ENCODE measurements around the gene HILPDA. TPM values are rescaled to one million over a fixed set of nuclear protein-coding genes. Genes with fewer than 3 reads are reported as not detected.

Gene HILPDA
- total RNA-seq, 1 donor from 2014 or later, result 17.0 TPM

DNA sequence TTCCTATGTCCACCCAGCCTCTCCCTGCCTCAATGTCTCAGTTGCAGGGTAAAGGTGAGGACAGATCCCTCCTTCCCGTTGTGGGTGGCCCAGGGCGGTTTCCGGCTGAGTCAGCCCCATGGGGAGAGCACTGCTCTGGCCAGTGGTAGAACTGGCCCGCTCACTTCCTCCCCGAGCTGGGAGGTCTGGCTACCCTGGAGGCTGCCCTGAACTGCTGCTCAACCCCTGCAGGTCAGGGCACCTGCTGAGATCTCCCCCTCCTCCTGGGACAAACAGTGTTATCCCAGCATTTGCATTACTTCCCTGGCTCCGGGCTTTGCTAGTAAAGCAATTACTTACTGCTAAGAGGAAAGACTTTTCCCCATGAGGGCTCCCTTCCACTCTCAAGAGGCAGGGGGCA is 24.5 kb upstream of the HILPDA start:
- no peak for ATAC-seq (ENCODE audit: low read depth)
- POLR2A ChIA-PET, result no interaction called here
- H3K36me3 Mint-ChIP-seq (ENCODE audit: low read depth), result no peaks in the 10 kb centered on the region
- no peaks in the 10 kb centered on the region for H3K9me3 Mint-ChIP-seq
- H3K27me3 Mint-ChIP-seq, result peaks cover 5% of the 10 kb centered on the region
- intact Hi-C loops (cut with micrococcal nuclease), result no loop called here
- H3K4me3 Mint-ChIP-seq, result no peak overlapping the region
- no peak for DNase-seq
- CTCF ChIA-PET, result interaction anchor here (11.8 to 14.5 kb wide), 2 partner anchors 24 to 30 kb away, joined by 121 to 442 read pairs; partner anchors contain the start of gene HILPDA
- H3K4me1 Mint-ChIP-seq, result peaks cover 4% of the 10 kb centered on the region
- H3K27ac Mint-ChIP-seq, result no peak overlapping the region
- TF ChIP-seq, protein P1, sequence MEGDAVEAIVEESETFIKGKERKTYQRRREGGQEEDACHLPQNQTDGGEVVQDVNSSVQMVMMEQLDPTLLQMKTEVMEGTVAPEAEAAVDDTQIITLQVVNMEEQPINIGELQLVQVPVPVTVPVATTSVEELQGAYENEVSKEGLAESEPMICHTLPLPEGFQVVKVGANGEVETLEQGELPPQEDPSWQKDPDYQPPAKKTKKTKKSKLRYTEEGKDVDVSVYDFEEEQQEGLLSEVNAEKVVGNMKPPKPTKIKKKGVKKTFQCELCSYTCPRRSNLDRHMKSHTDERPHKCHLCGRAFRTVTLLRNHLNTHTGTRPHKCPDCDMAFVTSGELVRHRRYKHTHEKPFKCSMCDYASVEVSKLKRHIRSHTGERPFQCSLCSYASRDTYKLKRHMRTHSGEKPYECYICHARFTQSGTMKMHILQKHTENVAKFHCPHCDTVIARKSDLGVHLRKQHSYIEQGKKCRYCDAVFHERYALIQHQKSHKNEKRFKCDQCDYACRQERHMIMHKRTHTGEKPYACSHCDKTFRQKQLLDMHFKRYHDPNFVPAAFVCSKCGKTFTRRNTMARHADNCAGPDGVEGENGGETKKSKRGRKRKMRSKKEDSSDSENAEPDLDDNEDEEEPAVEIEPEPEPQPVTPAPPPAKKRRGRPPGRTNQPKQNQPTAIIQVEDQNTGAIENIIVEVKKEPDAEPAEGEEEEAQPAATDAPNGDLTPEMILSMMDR (IDR thresholded peaks at IDR 0.05), result no peak

GRCh38 chr7:128431754-128432153 is 23.9 kb upstream of the HILPDA start:
- Mint-ChIP-seq H3K27ac (no peak overlapping the region), H3K27me3 (peaks cover 5% of the 10 kb centered on the region), H3K4me3 (no peak overlapping the region), H3K4me1 (peaks cover 4% of the 10 kb centered on the region), H3K36me3 (ENCODE audit: low read depth) (no peaks in the 10 kb centered on the region), H3K9me3 (no peaks in the 10 kb centered on the region)
- DNase-seq (no peak), ATAC-seq (ENCODE audit: low read depth) (no peak)
- POLR2A ChIA-PET, result interaction anchor here (1.9 kb wide), 1 partner anchor 24 kb away, joined by 12 read pairs; the partner anchor contains the start of gene HILPDA
- intact Hi-C loops (cut with micrococcal nuclease), result no loop called here
- CTCF ChIA-PET, result interaction anchor here (11.8 to 14.5 kb wide), 2 partner anchors 23 to 29 kb away, joined by 121 to 442 read pairs; partner anchors contain the start of gene HILPDA
- TF ChIP-seq, protein P1 (IDR thresholded peaks at IDR 0.05), result no peak

DNA sequence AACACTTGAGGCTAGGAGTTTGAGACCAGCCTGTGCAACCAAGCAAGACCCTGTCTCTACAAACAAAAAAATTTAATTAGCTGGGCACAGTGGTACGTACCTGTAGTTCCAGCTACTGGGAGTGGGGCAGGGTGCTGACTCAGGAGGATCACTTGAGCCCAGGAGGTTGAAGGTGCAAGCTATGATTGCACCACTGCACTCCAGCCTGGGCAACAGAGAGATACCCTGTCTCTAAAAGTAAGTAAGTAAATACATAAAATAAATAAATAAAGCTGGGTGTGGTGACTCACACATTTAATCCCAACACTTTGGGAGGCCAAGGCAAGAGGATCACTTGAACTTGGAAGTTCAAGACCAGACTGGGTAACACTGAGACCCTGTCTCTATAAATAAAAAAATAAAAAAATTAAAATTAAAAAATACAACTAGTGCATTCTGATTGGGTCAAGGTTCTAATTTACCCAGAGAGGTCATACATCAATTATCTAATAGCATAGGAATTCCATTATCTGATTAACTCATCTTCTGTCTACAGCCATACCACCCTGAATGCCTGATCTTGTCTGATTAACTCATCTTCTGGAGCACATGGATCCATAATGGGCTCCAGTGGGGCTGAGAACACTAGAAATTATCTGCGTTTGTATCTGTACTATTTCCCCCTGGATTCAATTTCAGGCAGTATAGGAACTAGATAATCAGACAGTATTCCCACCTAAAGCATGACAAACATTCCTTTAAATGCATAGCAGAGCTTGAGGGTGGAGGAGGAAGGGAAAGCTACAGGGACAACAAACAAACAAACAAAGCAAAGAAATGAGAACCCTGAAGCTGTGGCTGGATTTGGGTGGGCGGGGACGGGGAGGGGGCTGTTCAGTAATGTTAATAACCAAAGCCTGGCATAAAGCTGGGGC is 21.0 kb upstream of the HILPDA start:
- intact Hi-C loops (cut with micrococcal nuclease), result no loop called here
- POLR2A ChIA-PET, result interaction anchor here (0.5 to 4.8 kb wide), 2 partner anchors 21 to 88 kb away, joined by 3 to 61 read pairs; partner anchors contain the start of gene HILPDA
- H3K9me3 Mint-ChIP-seq, result no peaks in the 10 kb centered on the region
- peaks cover 26% of the 10 kb centered on the region for H3K4me1 Mint-ChIP-seq
- TF ChIP-seq, protein P1 (IDR thresholded peaks at IDR 0.05), result no peak
- H3K4me3 Mint-ChIP-seq, result no peak overlapping the region
- CTCF ChIA-PET, result interaction anchor here (4.3 to 14.5 kb wide), 2 partner anchors 7 to 26 kb away, joined by 28 to 442 read pairs; no protein-coding TSS in a partner anchor
- ATAC-seq (ENCODE audit: low read depth), result no peak
- no peak for DNase-seq
- H3K36me3 Mint-ChIP-seq (ENCODE audit: low read depth), result no peaks in the 10 kb centered on the region
- no peak overlapping the region for H3K27ac Mint-ChIP-seq
- H3K27me3 Mint-ChIP-seq, result peaks cover under 1% of the 10 kb centered on the region

GRCh38 chr7:128435327-128435686 is 20.4 kb upstream of the HILPDA start:
- POLR2A ChIA-PET, result interaction anchor here (0.5 to 4.8 kb wide), 2 partner anchors 20 to 88 kb away, joined by 3 to 61 read pairs; partner anchors contain the start of gene HILPDA
- no peaks in the 10 kb centered on the region for H3K36me3 Mint-ChIP-seq (ENCODE audit: low read depth)

More at GRCh38 chr7:128435327-128435686, 20.4 kb upstream of the HILPDA start:
- TF ChIP-seq, protein P1 (IDR thresholded peaks at IDR 0.05), result no peak
- Mint-ChIP-seq H3K9me3 (no peaks in the 10 kb centered on the region), H3K27ac (no peak overlapping the region), H3K27me3 (no peaks in the 10 kb centered on the region), H3K4me3 (no peak overlapping the region), H3K4me1 (peaks cover 26% of the 10 kb centered on the region)
- DNase-seq, result no peak
- intact Hi-C loops (cut with micrococcal nuclease), result no loop called here
- CTCF ChIA-PET, result interaction anchor here (1.0 to 14.5 kb wide), 3 partner anchors 8 to 26 kb away, joined by 4 to 442 read pairs (median 28); no protein-coding TSS in a partner anchor
- no peak for ATAC-seq (ENCODE audit: low read depth)

All from activated B cell treated with CpG ODN at 0.5 μM for 24 hours (primary cell).